ENCODE results near the gene GLRX3. TPM values are rescaled to one million over a fixed set of nuclear protein-coding genes. Genes with fewer than 3 reads are reported as not detected.
"Not testable (repeated sequence)": the region's sequence is repeated elsewhere in the genome, so short reads cannot be mapped to it uniquely, and the experiment has no call there.

Gene GLRX3
- 100 to 1,000 TPM in 5 of 6 experiments, 10 to 100 TPM in 1; 96.2 to 123 (median 112) TPM for total RNA-seq (2021; fragmentation: NEBNext Ultra II Directional; extraction: Animal tissue kit (Norgen Biotek cat#: 25700))
- long read RNA-seq, transcript GLRX3-201 (11 exons, 1,302 nt): major isoform, 111 of 173 reads
- long read RNA-seq, transcript GLRX3-202 (12 exons, 3,827 nt): minor isoform, 42 of 173 reads
- long read RNA-seq, partial matches to known transcripts: 9 of 173 reads
- long read RNA-seq, other reads (novel, unspliced or antisense): 9 of 173 reads

GRCh38 chr10:130136226-130137089, at the start of gene GLRX3:
Gene GLRX3, plus strand, starts transcription at chr10:130136391. Its CDS starts 30 bp downstream, at chr10:130136421.
- no peak for TF ChIP-seq CTCF (IDR thresholded peaks at IDR 0.05)
- Mint-ChIP-seq H3K27ac (peak within 1 kb of the TSS; percentile 87), H3K4me3 (peak within 1 kb of the TSS; percentile 95), H3K36me3 (ENCODE audit: low read depth) (peaks cover 14% of the 10 kb centered on the region), H3K9me3 (no peaks in the 10 kb centered on the region), H3K4me1 (ENCODE audit: low read depth) (peaks cover 32% of the 10 kb centered on the region), H3K27me3 (ENCODE audit: insufficient read depth) (peaks cover 3% of the 10 kb centered on the region)
- peak; percentile 67 for DNase-seq

- H3K4me1 Mint-ChIP-seq (ENCODE audit: low read depth); H3K9me3 Mint-ChIP-seq; H3K27ac Mint-ChIP-seq; H3K27me3 Mint-ChIP-seq (ENCODE audit: insufficient read depth); DNase-seq; H3K4me3 Mint-ChIP-seq: not testable (repeated sequence)
- peaks cover 15% of the 10 kb centered on the region for H3K36me3 Mint-ChIP-seq (ENCODE audit: low read depth)
These were observed 45.6 kb upstream of the GLRX3 start for GRCh38 chr10:130090565-130090964.

- DNase-seq: no peak
- Mint-ChIP-seq H3K27ac (no peak overlapping the region), H3K36me3 (ENCODE audit: low read depth) (no peaks in the 10 kb centered on the region; the same call in 1 of the 2 replicates), H3K4me1 (ENCODE audit: low read depth) (no peaks in the 10 kb centered on the region), H3K4me3 (no peak overlapping the region), H3K27me3 (ENCODE audit: insufficient read depth) (peaks cover 2% of the 10 kb centered on the region; the same call in 1 of the 2 replicates), H3K9me3 (no peaks in the 10 kb centered on the region)
- no peak for TF ChIP-seq CTCF (IDR thresholded peaks at IDR 0.05)
These were observed 36.8 kb upstream of the GLRX3 start for GRCh38 chr10:130099344-130099743.

- H3K4me1 Mint-ChIP-seq (ENCODE audit: low read depth): peaks cover 17% of the 10 kb centered on the region
- no peak overlapping the region for H3K4me3 Mint-ChIP-seq
- no peak for DNase-seq
- TF ChIP-seq CTCF (IDR thresholded peaks at IDR 0.05): no peak
- H3K27ac Mint-ChIP-seq: no peak overlapping the region
- no peaks in the 10 kb centered on the region for H3K27me3 Mint-ChIP-seq (ENCODE audit: insufficient read depth)
- H3K36me3 Mint-ChIP-seq (ENCODE audit: low read depth): no peaks in the 10 kb centered on the region; the same call in 1 of the 2 replicates
- H3K9me3 Mint-ChIP-seq: no peaks in the 10 kb centered on the region
These were observed 30.5 kb upstream of the GLRX3 start for GRCh38 chr10:130105724-130106123.

GRCh38 chr10:130108146-130108545, 28.0 kb upstream of the GLRX3 start:
- peaks cover 29% of the 10 kb centered on the region for H3K4me1 Mint-ChIP-seq (ENCODE audit: low read depth)
- H3K9me3 Mint-ChIP-seq; H3K27ac Mint-ChIP-seq; H3K27me3 Mint-ChIP-seq (ENCODE audit: insufficient read depth); DNase-seq; H3K4me3 Mint-ChIP-seq: not testable (repeated sequence)
- H3K36me3 Mint-ChIP-seq (ENCODE audit: low read depth): peaks cover 11% of the 10 kb centered on the region

- H3K27ac Mint-ChIP-seq: peak overlapping the region; percentile 97
- no peak for DNase-seq
- TF ChIP-seq CTCF (IDR thresholded peaks at IDR 0.05): no peak
- peaks cover 11% of the 10 kb centered on the region for H3K36me3 Mint-ChIP-seq (ENCODE audit: low read depth)
- H3K4me3 Mint-ChIP-seq: peak overlapping the region; percentile 94
- peaks cover 2% of the 10 kb centered on the region; the same call in 1 of the 2 replicates for H3K27me3 Mint-ChIP-seq (ENCODE audit: insufficient read depth)
- peaks cover 29% of the 10 kb centered on the region for H3K4me1 Mint-ChIP-seq (ENCODE audit: low read depth)
- no peaks in the 10 kb centered on the region for H3K9me3 Mint-ChIP-seq
These were observed 27.1 kb upstream of the GLRX3 start for GRCh38 chr10:130108934-130109604.

All from HFFc6 (cell line).